ENCODE data around the gene SMC1B.
"Not testable (repeated sequence)": the region's sequence is repeated elsewhere in the genome, so short reads cannot be mapped to it uniquely, and the experiment has no call there.

GRCh38 chr22:45352757-45353156, 60.6 kb downstream of the SMC1B start:
- not testable (repeated sequence) for TF ChIP-seq CTCF (conservative IDR thresholded peaks at IDR 0.05); ZFX (IDR thresholded peaks at IDR 0.05)
